Parathyroid adenoma (tissue), 2 donors: ENCODE data around the gene RNASE8.

ENCODE experiments used
- H2AFZ ChIP-seq: fragments of 300-600 bp; sonication (generic); one replicate; pipeline ENCODE4 v1.7.0; 2017; ENCODE audit warnings: antibody characterized with exemption, mild to moderate bottlenecking
- H3K27ac ChIP-seq: fragments of 300-600 bp; sonication (generic); one replicate; pipeline ENCODE4 v1.7.0; 2017
- H3K27me3 ChIP-seq: fragments of 300-600 bp; sonication (generic); one replicate; pipeline ENCODE4 v1.7.0; 2017; ENCODE audit warnings: low read length; ENCODE audit not compliant: control insufficient read depth, insufficient read depth
- H3K36me3 ChIP-seq: fragments of 300-600 bp; sonication (generic); one replicate; pipeline ENCODE4 v1.7.0; 2017; ENCODE audit warnings: low read length; ENCODE audit not compliant: control insufficient read depth, insufficient read depth
- H3K4me1 ChIP-seq: fragments of 300-600 bp; sonication (generic); one replicate; pipeline ENCODE4 v1.7.0; 2017; ENCODE audit warnings: control low read depth
- H3K4me2 ChIP-seq: fragments of 300-600 bp; sonication (generic); one replicate; pipeline ENCODE4 v1.7.0; 2017; ENCODE audit warnings: low read length
- H3K4me3 ChIP-seq: fragments of 300-600 bp; sonication (generic); one replicate; pipeline ENCODE4 v1.7.0; 2017; ENCODE audit warnings: low read depth, low read length
- H3K79me2 ChIP-seq: fragments of 300-600 bp; sonication (generic); one replicate; pipeline ENCODE4 v1.7.0; 2017; ENCODE audit warnings: control low read depth
- H3K9ac ChIP-seq: fragments of 300-600 bp; sonication (generic); one replicate; pipeline ENCODE4 v1.7.0; 2017; ENCODE audit warnings: mild to moderate bottlenecking
- H3K9me3 ChIP-seq: fragments of 300-600 bp; sonication (generic); one replicate; pipeline ENCODE4 v1.7.0; 2017; ENCODE audit warnings: low read length; ENCODE audit not compliant: control insufficient read depth
- TF ChIP-seq, protein P1 (sequence below): fragments of 300-600 bp; sonication (generic); IDR thresholded peaks from one replicate; pipeline ENCODE4 v1.7.0; 2017; ENCODE audit warnings: antibody characterized with exemption, mild to moderate bottlenecking
- donor health status: primary hyperparathyroidism.

RNASE8 gene

DNA sequence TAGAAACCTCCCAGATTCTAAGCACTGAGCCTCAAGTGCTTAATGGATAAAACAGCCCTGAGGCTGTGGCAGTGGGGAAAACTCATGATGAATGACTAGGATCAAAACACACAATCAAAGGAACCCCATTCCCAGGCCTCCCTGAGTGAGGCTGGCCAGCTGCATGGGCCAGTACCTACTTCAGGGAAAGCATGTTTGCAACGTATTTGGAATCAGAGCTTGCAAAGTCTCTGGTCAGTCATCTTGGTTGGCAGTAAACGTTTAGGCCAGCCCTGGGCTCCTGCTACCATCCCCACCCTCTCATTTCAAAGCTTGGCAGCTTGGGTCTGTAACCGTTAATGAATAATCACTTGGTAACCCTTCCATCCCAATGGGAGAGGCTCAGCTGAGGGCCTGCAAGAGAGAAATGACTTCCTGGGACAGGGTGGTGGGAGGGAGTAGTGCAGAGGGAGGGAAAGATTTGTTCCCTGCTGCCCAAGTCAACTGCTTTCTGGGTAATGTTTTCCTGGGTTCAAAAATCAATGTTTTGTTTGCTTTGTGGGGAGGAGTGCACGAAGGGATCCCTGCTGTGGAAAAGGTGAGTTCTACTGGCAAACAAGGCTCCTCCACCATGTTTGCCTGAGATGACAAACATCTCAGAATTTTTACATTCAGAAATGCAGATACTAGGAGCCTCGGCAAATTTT, 2.0 kb upstream of the RNASE8 start:
- Histone ChIP-seq H3K79me2 (no peaks in the 10 kb centered on the region), H3K4me2 (no peak overlapping the region), H2AFZ (peak overlapping the region; percentile 62), H3K4me3 (no peak overlapping the region), H3K27ac (no peak overlapping the region), H3K9ac (no peak overlapping the region), H3K9me3 (no peaks in the 10 kb centered on the region), H3K36me3 (no peaks in the 10 kb centered on the region), H3K27me3 (no peaks in the 10 kb centered on the region), H3K4me1 (peaks cover 8% of the 10 kb centered on the region)
- TF ChIP-seq, protein P1, sequence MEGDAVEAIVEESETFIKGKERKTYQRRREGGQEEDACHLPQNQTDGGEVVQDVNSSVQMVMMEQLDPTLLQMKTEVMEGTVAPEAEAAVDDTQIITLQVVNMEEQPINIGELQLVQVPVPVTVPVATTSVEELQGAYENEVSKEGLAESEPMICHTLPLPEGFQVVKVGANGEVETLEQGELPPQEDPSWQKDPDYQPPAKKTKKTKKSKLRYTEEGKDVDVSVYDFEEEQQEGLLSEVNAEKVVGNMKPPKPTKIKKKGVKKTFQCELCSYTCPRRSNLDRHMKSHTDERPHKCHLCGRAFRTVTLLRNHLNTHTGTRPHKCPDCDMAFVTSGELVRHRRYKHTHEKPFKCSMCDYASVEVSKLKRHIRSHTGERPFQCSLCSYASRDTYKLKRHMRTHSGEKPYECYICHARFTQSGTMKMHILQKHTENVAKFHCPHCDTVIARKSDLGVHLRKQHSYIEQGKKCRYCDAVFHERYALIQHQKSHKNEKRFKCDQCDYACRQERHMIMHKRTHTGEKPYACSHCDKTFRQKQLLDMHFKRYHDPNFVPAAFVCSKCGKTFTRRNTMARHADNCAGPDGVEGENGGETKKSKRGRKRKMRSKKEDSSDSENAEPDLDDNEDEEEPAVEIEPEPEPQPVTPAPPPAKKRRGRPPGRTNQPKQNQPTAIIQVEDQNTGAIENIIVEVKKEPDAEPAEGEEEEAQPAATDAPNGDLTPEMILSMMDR, result no peak

DNA sequence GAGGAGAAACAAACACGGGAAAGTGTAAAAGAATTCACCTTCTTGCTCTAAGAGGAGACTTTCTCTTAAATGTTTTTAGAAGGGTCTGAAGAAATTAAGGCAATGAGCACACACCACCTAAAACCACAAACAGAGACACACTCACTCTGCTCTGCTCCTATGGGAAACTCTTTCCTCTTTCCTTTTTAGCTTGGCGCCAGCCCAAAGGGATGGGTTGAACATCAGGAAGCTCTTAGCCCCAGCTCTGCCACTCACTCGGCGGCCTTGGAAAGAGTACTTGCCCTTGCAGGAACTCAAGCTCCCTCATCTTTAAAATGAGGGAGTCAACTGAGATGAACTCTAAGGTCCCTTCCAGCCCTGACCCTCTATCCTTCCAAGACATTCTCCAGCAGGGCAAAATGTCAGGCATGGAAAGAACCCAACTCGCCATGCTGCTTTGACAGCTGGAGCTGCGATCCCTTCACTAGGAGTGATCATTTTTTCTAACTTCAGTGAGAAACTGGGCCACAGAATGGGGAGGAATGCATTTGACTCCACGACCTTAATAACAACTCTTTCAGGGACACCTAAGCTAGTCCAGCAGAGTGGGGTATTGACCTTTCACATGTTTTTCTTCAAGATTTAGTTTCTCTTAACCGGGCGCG, 980 bp upstream of the RNASE8 start:
- Histone ChIP-seq H3K4me2 (no peak overlapping the region), H3K4me3 (no peak overlapping the region), H3K9ac (no peak overlapping the region), H2AFZ (no peak overlapping the region), H3K36me3 (no peaks in the 10 kb centered on the region), H3K79me2 (no peaks in the 10 kb centered on the region), H3K9me3 (no peaks in the 10 kb centered on the region), H3K27ac (no peak overlapping the region), H3K27me3 (no peaks in the 10 kb centered on the region), H3K4me1 (peaks cover 8% of the 10 kb centered on the region)
- TF ChIP-seq, protein P1, result no peak

DNA sequence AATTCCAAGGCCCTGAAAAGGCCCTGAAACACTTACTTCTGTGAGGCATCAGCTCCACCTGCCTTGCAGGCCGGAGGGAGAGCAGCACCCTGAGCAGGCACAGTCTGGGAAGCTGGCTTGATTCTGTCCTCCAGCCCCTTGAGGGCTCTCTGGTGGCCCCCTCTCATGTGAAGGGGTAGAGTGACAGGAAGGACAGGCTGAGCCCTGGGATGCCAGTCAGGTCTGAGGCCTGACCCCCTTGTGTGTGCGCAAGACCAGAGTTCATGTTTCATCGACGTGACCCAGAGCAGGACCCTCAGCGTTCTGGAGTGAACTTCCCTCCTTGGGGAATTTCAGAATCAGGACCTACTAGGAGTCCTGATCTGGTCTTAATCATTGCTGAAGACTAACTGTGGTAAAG, 1.3 kb downstream of the RNASE8 start:
- H2AFZ ChIP-seq, result no peak overlapping the region
- no peak overlapping the region for H3K4me2 ChIP-seq
- H3K79me2 ChIP-seq, result no peaks in the 10 kb centered on the region
- no peaks in the 10 kb centered on the region for H3K36me3 ChIP-seq
- H3K4me3 ChIP-seq, result no peak overlapping the region
- H3K9ac ChIP-seq, result no peak overlapping the region
- peaks cover 5% of the 10 kb centered on the region for H3K4me1 ChIP-seq
- H3K27ac ChIP-seq, result no peak overlapping the region
- no peaks in the 10 kb centered on the region for H3K27me3 ChIP-seq
- TF ChIP-seq, protein P1, result no peak
- H3K9me3 ChIP-seq, result no peaks in the 10 kb centered on the region

DNA sequence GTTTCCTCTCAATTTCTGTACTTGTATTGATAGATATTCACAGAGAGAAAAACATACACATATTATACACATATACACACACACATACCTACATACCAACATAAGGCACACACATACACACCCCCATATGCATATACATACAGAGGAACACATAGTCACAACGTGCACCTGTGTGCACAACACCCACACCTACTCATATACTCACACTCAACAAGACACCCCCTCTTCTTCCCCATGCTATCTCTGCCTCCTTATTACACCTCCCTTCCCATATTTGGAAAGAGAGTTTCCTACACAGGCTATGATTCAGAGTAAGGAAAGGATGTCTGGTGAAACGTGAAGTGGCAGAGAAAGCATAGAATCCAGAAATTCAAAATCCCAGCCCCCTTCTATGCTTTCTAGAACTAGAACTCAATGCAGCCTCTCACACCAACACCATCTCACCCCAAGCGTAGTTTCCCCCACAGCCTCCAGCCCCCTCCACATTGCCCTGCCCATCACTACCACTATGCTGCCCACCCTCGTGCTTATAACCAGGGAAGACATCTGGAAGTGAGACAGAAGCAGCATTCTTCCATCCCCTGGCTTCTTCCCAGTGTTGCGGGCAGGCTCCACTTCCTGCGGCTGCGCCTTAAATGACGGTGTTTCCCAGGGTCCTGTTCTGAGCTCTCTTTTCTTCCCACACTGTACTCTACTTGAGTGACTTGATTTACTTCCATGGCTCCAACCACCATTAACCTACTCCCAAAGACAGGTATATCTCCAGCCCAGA, 2.4 kb downstream of the RNASE8 start:
- H3K4me2 ChIP-seq, result no peak overlapping the region
- H3K9ac ChIP-seq, result no peak overlapping the region
- no peaks in the 10 kb centered on the region for H3K36me3 ChIP-seq
- H3K4me3 ChIP-seq, result no peak overlapping the region
- no peaks in the 10 kb centered on the region for H3K79me2 ChIP-seq
- TF ChIP-seq, protein P1, result no peak
- no peaks in the 10 kb centered on the region for H3K9me3 ChIP-seq
- no peaks in the 10 kb centered on the region for H3K27me3 ChIP-seq
- no peak overlapping the region for H3K27ac ChIP-seq
- H2AFZ ChIP-seq, result no peak overlapping the region
- H3K4me1 ChIP-seq, result no peaks in the 10 kb centered on the region
